Endodermal cell (in vitro differentiated cells): Measurements from ENCODE around the gene CCDC69. TPM values are rescaled to one million over a fixed set of nuclear protein-coding genes. Genes with fewer than 3 reads are reported as not detected.

Source experiments
- DNase-seq: peaks from one replicate; pipeline ENCODE4 v3.0.0-alpha.2; 2017
- H3K27ac ChIP-seq: 2 replicates; pipeline ENCODE4 v1.5.1; 2013; ENCODE audit warnings: mild to moderate bottlenecking, low read depth, low read length, moderate library complexity
- H3K27me3 ChIP-seq: 2 replicates; pipeline ENCODE4 v1.6.1; 2013; ENCODE audit warnings: mild to moderate bottlenecking, low read length, moderate library complexity; ENCODE audit not compliant: insufficient read depth, control insufficient read depth, poor library complexity, severe bottlenecking
- H3K36me3 ChIP-seq: 2 replicates; pipeline ENCODE4 v1.7.0; 2013; ENCODE audit warnings: mild to moderate bottlenecking, low read length, moderate library complexity; ENCODE audit not compliant: control insufficient read depth, insufficient read depth
- H3K4me1 ChIP-seq: one replicate; pipeline ENCODE4 v1.7.0; 2013; ENCODE audit warnings: low read length; ENCODE audit not compliant: control insufficient read depth, insufficient read depth
- H3K4me3 ChIP-seq: 2 replicates; pipeline ENCODE4 v1.5.1; 2013; ENCODE audit warnings: mild to moderate bottlenecking, low read length, moderate library complexity
- H3K9ac ChIP-seq: 2 replicates; pipeline ENCODE4 v1.6.1; 2013; ENCODE audit warnings: mild to moderate bottlenecking, low read length, moderate library complexity; ENCODE audit not compliant: poor library complexity, severe bottlenecking; ENCODE audit errors: extremely low read depth
- H3K9me3 ChIP-seq: 2 replicates; pipeline ENCODE4 v1.6.1; 2013; ENCODE audit warnings: mild to moderate bottlenecking, low read length, moderate library complexity; ENCODE audit not compliant: control insufficient read depth
- H3K27ac Mint-ChIP-seq: 2 replicates; pipeline ENCODE4 v1.8.0; 2020; ENCODE audit warnings: mixed read lengths
- H3K27me3 Mint-ChIP-seq: 2 replicates; pipeline ENCODE4 v1.8.0; 2021; ENCODE audit warnings: mild to moderate bottlenecking, mixed read lengths; ENCODE audit not compliant: insufficient read depth
- H3K36me3 Mint-ChIP-seq: 2 replicates; pipeline ENCODE4 v1.8.0; 2020; ENCODE audit warnings: low read depth, mixed read lengths
- H3K4me1 Mint-ChIP-seq: 2 replicates; pipeline ENCODE4 v1.8.0; 2020; ENCODE audit warnings: mixed read lengths
- H3K4me3 Mint-ChIP-seq: 2 replicates; pipeline ENCODE4 v1.8.0; 2020; ENCODE audit warnings: mild to moderate bottlenecking, moderate library complexity, mixed read lengths
- H3K9me3 Mint-ChIP-seq: 2 replicates; pipeline ENCODE4 v1.8.0; 2020; ENCODE audit warnings: mild to moderate bottlenecking, mixed read lengths
- CTCF ChIP-seq: fragments of 200-600 bp; sonication (generic); conservative IDR thresholded peaks from 2 replicates; pipeline ENCODE4 v1.5.0; 2021; ENCODE audit warnings: antibody characterized with exemption, mild to moderate bottlenecking
- WGBS, 2 experiments: methylation state at CpG; one replicate each; pipeline versions ENCODE4 v1.1.5 to v1.1.7; 2013; ENCODE audit warnings: missing lambda C conversion rate in 2 of 2, mixed read lengths in 1 of 2; ENCODE audit not compliant: insufficient coverage in 1 of 2, insufficient read length in 1 of 2; 5-methylcytosine and 5-hydroxymethylcytosine counted together
- total RNA-seq, 2 donors: library from RNA; stranded (reverse); fragmentation: NEBNext Ultra II Directional in 1 of 2; extraction: Animal tissue kit (Norgen Biotek cat#: 25700) in 1 of 2; gene quantifications; 2 replicates in 1 of 2; 3 replicates in 1 of 2; pipeline ENCODE4 v1.2.1, GENCODE V29; 2021

CCDC69 gene
- total RNA-seq, 2 donors from 2014 or later = 4.4 to 6.4 TPM

GRCh38 chr5:151191661-151192060 is 32.2 kb downstream of the CCDC69 start:
- Histone ChIP-seq H3K4me3 (no peak overlapping the region), H3K9me3 (peaks cover 10% of the 10 kb centered on the region), H3K4me1 (no peaks in the 10 kb centered on the region), H3K9ac (no peak overlapping the region), H3K36me3 (no peaks in the 10 kb centered on the region), H3K27ac (no peak overlapping the region), H3K27me3 (no peaks in the 10 kb centered on the region)
- 95 to 100% methylated on average over 1 of the region's 1 CpG for WGBS, 2 experiments
- no peak for TF ChIP-seq CTCF
- Mint-ChIP-seq H3K36me3 (no peaks in the 10 kb centered on the region), H3K9me3 (peaks cover 5% of the 10 kb centered on the region), H3K4me1 (no peaks in the 10 kb centered on the region), H3K27ac (no peak overlapping the region), H3K4me3 (no peak overlapping the region), H3K27me3 (no peaks in the 10 kb centered on the region)
- DNase-seq = peak; percentile 71

- Mint-ChIP-seq H3K9me3 (peaks cover 5% of the 10 kb centered on the region), H3K27ac (no peak overlapping the region), H3K36me3 (no peaks in the 10 kb centered on the region), H3K4me3 (no peak overlapping the region), H3K4me1 (no peaks in the 10 kb centered on the region), H3K27me3 (no peaks in the 10 kb centered on the region)
- no peak for TF ChIP-seq CTCF
- Histone ChIP-seq H3K9ac (no peak overlapping the region), H3K9me3 (peaks cover 10% of the 10 kb centered on the region), H3K27ac (no peak overlapping the region), H3K4me1 (no peaks in the 10 kb centered on the region), H3K27me3 (no peaks in the 10 kb centered on the region), H3K36me3 (no peaks in the 10 kb centered on the region), H3K4me3 (no peak overlapping the region)
- 88 to 100% methylated on average over 1 of the region's 2 CpGs for WGBS, 2 experiments
- no peak for DNase-seq
Measured at GRCh38 chr5:151189151-151189550, 34.7 kb downstream of the CCDC69 start.

GRCh38 chr5:151186538-151186937 is 37.4 kb downstream of the CCDC69 start:
- Mint-ChIP-seq H3K9me3 (no peaks in the 10 kb centered on the region), H3K27ac (no peak overlapping the region), H3K4me3 (no peak overlapping the region), H3K36me3 (no peaks in the 10 kb centered on the region), H3K27me3 (no peaks in the 10 kb centered on the region), H3K4me1 (no peaks in the 10 kb centered on the region)
- Histone ChIP-seq H3K9me3 (peaks cover 6% of the 10 kb centered on the region), H3K9ac (no peak overlapping the region), H3K4me1 (no peaks in the 10 kb centered on the region), H3K27ac (no peak overlapping the region), H3K4me3 (no peak overlapping the region), H3K27me3 (no peaks in the 10 kb centered on the region), H3K36me3 (no peaks in the 10 kb centered on the region)
- WGBS, 2 experiments = 90 to 99% methylated on average over 4 of the region's 4 CpGs
- no peak for DNase-seq
- TF ChIP-seq CTCF = no peak
